Measurements from ENCODE around the gene TGFBR2.

Gene TGFBR2

DNA sequence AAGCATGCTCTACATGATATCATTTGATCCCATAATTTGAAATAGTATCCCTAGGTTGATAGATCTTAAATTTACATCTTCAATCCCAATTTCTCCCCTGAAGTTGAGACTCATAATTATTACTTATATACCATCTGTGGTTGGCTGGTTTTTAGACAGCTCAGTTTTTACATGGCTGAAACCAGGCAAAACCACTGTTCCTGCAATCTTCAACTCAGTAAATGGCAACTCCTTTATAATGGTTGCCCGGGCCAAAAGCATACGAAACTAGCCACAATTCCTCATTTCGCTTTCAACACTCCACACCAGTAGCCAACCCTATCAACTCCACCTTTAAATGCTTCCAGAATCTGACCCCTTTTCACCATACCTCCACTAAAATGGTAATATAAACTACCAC, 118.5 kb downstream of the TGFBR2 start:
- no peak for DNase-seq

DNA sequence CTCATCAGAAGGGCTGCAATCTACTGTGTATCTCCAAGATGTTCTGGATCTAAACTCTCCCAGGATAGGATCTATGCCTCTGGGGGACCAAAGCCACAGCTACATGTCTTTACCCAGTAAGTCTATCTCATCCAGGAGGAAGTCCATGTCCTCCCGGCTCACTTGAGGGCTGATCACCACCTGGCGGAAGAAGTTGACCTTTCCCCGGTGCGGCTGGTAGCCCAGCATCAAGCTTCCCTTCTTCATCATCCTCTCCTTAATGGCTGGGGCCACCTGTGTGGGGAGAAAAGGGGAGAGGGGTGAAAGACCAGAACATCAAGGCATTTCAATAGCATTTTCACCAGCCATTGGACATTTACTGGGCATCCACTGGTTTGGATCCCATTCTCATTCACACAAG, 121.7 kb downstream of the TGFBR2 start:
- DNase-seq = no peak

DNA sequence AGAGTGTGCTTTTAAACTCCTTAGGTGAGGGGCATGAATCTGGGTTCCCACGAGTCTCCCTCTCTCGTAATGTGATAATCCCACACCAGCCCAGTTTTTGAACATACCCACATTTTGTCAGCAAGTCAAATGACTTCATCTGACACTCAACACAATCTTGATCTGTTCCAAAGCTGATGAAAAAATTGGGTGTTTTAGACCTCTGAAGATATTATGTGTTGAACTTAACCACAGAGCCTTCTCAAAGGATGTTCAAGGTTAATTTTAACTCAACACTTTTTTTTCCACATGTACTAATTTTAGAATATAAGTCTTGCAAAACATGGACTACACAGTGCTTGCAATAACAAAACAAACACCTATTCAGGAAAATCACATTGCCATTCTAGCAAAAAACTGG, 123.1 kb downstream of the TGFBR2 start:
- no peak for DNase-seq

DNA sequence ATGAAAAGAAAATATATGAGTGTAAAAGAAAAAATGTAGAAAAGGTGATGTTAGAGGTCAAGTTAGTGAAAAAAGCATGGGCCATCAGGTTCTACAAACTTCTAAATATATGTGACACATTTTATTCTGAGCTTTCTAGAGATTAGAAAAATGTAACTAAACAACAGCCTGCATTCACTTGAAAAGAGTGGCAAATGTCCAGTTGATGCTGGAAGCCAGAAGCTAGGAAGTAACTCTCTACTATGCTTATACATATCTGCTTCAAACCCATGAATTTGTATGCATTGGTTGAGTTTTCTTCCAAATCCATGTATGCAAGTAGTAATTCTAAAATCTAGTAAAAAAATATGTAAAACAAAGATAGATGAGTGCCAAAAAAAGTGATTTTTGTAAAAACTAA, 123.5 kb downstream of the TGFBR2 start:
- DNase-seq = no peak

DNA sequence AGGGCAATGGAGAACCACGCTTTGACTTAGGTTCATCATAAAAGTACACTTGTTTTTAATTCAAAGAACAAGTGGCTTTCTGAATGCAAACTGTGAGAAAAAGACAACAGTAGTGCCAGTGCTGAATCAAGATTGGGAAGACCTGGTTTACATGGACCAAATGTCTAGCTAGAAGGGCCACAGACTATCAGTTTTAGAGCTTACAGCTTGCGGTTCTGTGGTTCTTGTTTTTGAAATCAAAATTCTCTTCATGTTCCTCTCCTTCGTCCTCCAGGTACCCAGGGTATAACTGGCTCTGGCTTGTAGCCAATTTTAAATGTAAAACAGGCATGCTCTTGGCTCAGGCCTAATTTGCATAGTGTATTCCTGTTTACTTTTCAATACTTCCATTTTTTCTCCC, 124.6 kb downstream of the TGFBR2 start:
- no peak for DNase-seq

DNA sequence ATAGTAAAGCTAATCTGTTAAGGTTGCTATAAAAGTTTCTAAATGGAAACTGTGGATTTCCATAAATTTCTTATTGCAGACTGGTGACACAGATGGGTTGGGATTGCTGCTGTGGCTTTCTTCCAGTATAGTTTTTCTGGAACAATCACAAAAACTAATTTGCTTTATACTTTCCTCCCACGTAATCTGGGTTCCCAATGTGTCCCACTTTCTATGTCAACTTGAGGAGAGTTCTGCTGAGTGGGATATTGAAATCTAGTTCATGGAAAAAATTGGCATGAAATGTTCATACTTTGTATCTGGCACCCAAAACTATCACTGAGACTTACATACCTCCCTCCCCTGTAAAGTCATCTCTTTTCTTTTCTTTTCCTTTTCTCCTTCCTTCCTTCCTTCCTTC, 126.8 kb downstream of the TGFBR2 start:
- DNase-seq = no peak

DNA sequence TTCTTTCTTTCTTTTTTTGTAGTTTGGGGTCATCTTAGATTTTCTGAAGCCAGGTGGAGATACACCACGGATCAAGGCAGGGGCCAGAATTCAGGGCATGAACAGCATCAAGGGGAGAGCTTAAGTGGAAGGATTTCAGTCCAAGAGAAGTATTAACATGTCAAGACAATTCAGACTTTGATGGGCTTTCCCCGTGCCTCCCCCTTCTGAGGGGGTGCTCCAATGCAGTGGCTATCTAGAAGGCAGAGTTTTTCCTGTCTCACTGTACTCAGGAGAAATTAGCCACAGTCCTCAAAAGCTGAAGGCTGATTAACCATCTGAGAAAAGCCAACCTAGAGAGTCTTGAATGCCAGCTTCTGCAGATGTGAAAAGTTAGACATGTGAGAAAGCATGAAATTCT, 127.3 kb downstream of the TGFBR2 start:
- DNase-seq = no peak

DNA sequence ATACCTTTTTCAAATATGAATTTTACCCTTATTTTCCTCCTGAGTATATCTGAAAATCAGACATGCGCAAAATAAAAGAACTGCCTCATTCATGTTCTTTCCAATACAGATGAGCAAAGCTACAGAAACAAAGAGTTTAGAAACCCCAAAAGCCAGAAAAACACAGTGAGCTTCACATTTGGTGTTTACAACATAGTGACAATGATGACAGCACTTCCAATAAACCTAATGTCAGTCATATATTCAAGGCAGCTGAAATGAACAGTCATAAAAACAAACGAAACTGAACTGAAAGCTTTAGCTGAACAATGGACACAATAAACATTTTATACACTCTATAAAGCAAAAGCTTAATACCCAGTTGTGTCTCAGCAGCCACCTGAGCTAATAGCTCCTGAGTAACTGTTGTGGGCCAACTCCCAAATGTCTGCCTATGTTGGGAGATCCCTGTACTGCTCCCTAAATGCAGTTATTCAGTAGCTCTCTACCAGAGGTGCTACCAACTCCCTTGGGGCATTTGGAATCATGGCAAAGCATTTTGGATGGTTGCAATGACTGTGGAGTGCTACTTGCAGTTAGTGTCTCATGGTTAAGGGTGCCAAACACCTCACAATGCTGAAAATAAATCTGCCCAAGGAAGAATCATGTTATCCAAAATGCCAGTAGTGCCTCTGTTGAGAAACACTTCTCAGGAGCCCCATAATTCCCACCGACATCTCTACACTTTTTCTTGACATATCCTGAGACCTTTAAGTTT, 131.5 kb downstream of the TGFBR2 start:
- DNase-seq = no peak

DNA sequence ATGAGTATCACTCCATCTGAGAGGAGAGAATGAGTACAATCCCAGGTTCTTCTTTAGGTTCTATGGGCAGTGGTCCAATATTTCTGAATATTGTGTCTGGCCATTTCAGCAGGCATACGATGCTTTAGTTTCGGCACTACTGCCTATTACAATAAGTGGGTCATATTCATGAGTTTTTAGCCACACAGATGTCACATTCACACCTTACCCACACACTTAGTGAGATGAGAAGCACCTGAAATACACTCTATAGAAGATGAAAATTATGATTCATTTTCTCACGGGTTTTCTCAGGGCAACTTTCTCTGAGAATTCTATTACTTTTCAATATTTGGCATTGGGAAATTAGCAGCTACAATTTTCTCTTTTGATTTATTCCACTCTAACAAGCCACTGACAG, 132.2 kb downstream of the TGFBR2 start:
- DNase-seq = no peak

DNA sequence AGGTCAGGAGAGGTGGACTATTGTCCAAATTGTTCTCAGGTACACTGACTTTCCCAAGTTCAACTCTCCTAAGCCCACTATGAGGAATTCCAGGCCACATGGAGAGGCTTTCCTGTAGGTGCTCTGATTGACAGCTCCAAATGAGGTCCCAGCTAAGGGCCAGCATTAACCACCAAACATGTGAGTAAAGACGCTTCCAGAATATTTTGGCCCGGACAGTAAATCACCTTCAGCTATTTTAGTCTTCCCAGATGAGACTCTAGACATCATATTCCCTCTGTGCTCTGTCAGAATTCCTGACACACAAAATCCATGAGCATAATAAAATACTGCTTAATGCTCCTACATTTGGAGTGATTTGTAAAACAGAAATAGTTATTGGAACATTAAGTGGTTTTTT, 135.5 kb downstream of the TGFBR2 start:
- no peak for DNase-seq

DNA sequence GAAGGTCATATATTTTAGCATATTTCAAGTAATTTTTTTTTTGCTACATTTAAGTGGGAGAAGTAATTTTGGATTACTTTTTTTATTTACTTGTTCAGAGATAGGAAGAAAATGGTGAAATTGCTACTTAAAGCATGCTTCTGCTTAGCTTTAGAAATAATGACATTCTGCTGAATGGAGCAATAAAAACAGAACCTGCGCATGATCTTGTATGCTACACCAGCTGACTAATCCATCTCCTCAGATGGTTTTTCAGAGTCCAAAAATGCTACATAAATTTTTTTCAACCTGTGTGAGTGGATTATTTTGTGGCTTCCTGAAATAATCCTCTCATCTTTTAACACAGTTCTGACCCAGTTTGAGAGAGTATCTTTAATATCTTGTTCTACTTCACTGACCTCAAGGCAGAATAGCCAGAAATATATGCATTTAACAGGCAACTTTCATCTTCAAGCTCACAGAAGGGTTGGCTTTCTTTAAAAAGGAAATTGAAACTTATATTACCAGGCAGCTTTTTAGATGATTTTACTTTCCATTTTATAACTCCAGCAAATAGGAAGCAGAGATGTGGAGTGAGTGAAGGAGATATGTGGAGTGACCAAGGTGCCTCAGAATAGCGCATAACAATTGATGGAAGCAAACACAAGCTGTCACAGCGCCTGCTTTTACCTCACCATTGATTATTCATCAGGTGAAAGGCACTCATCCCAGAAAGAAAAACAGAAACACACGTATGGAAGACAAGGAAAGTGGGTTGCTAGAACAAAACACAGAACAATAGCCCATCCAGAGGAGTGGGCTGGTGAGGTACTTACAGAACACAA, 136.6 kb downstream of the TGFBR2 start:
- no peak for DNase-seq
